GM15510 (cell line): ENCODE measurements around the gene RYR3.

Experiments used
- POLR2A ChIP-seq: IDR thresholded peaks from 3 replicates; pipeline ENCODE4 v1.6.1; 2011; ENCODE audit warnings: borderline replicate concordance; ENCODE audit not compliant: insufficient read length; ENCODE audit errors: extremely low read depth

RYR3 gene

DNA sequence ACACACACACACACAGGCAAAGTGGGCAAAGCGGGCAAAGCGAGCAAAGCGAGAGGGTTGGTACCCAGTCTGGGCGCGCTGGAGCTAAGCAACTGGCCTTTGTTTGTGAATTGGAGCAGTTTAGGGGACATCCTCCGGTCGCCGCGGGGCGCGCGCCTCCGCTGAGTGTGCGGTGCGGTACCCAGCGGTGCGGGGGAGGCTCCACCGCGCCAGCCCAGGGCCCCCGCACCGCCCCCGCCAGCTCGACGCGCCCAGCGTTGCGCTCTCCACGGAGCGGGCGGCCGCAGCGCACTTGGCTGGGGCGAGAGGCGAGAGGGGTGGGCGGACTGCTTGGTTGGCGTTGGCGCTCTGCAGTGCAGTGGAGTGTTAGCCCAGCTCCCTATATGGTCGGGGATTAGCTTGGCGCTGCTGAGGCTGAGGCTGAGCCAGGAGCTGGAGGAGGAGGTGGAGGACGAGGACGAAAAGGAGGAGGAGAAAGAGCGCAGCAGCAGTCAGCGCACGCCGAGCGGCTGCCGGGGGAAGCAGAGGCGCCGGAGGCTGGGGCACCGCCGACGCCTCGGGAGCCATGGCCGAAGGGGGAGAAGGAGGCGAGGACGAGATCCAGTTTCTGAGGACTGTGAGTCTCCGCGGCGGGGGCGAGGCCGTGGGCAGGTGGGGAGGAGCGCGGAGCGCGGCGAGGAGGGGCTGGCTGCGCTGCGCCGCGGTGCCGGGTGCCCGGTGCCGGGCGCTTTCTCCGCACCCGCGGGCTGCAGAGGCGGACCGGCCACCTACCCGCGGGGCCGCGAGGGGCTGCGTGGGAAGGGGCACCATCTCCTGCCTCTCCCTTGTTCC is at the start of gene RYR3:
Gene RYR3 (plus strand): TSS at position 487 of the 831 bp plus-strand sequence. CDS start 79 bp downstream, at position 566.
- no peak for TF ChIP-seq POLR2A

GRCh38 chr15:33262306-33262705 is 48.5 kb upstream of the RYR3 start:
- TF ChIP-seq POLR2A: no peak

DNA sequence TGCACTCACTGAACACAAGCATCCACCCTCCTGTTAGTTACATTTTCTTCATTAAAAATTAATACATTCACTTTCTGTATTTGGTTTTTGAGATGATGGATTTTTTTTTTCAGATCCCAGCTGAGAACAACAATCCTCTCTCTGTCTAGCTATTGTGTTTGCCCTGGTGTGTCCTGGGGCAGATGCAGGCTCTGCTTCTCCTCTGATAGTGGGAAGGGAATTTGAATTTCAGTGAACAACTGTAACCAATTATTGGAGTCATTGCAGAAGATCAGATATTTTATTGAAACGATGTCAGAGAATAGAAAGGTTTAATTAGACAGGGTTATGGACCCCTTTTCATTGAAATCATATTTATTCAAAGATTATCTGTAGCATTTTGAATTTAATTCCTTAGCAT is 33.1 kb upstream of the RYR3 start:
- no peak for TF ChIP-seq POLR2A

DNA sequence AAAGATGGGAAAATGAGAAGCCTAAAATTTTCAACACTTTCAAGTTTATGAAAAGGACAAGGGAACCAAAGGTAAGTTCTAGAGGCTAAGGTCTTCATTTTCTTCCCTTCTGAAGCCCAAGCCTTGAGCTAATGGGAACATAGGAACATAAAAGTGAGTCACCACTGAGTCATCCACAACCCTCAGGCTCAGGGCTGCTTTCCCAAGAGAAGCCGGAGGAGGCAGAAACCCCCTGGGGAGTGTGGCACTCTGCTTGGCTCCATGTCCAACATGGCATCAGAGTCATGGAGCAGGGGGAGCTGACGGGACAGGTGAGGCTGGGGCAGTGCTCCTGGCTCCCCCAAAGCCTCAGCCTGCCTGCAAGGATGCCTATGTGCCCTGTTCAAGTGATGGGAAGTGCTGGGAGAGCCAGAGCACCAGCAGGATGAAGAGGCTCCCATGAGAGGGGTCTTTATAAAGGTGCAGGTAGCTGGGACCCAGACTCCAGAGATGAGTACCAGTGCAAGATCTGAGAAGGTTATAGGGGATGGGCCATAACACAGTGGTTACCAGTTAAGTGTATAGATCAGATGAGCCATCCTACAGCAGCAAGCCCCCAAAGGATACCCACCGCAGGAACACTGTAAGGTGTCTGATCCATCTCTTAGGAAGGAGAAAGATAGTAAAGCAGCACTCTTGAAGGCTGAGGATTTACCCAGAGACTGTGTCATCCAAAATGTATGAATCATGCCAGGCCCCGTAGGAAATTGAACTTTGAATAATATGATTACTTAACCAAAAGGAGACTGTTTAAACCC is 31.8 kb upstream of the RYR3 start:
- TF ChIP-seq POLR2A: no peak

GRCh38 chr15:33279613-33280205 is 31.1 kb upstream of the RYR3 start:
- no peak for TF ChIP-seq POLR2A

- TF ChIP-seq POLR2A: no peak
Observed at GRCh38 chr15:33282226-33283020, 28.3 kb upstream of the RYR3 start.

- no peak for TF ChIP-seq POLR2A
Observed at GRCh38 chr15:33283576-33283975, 27.2 kb upstream of the RYR3 start.

GRCh38 chr15:33284336-33284735 is 26.4 kb upstream of the RYR3 start:
- TF ChIP-seq POLR2A: no peak

GRCh38 chr15:33292717-33293307 is 18.0 kb upstream of the RYR3 start:
- TF ChIP-seq POLR2A: no peak

DNA sequence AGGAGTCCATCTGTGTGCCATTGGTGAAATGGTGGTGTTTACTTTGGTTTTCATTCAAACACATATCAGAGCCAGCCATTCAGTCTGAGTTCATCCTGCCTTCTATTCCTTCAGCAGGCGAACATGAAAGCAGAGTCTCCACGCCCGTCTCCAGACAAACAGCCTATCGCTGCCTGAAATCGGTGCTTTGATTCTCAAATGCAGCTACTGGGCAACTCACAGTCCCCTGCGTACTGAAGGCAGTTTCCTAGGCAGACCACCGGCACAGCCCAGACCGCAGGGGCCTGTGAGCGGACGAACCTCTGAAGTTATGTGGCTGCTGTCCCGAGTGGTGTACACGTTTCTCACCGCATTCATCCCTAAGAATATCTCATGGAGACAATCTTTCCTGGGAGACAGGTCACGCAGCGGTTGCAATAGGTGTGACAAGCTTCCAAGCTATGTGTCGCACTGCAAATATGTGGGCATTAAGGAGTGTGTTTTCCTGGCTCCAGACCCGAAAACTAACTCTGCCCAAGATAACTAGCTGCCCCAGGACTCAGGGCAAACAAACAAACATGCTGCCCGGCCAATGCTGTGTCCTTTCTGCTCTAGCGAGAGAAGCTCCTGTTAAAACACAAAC is 16.9 kb upstream of the RYR3 start:
- TF ChIP-seq POLR2A: no peak

DNA sequence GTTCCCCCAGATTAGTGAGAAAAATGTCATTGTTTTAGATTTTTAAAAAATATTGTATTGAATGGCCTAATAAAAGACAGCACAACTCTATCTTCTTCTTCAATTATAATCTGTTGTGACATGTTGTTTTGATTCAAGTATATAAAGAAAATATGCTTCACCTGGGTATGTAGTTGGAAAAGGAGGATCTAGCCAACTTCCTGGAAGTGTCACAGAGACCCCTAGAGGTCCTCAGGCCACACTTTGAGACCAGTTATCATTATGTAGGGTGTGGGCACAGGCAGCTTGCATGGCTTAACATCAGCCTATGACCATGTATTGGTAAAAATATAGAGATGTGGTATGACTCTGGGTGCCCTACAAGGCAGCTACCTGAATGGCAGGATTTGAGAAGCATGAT is 14.7 kb upstream of the RYR3 start:
- TF ChIP-seq POLR2A: no peak

DNA sequence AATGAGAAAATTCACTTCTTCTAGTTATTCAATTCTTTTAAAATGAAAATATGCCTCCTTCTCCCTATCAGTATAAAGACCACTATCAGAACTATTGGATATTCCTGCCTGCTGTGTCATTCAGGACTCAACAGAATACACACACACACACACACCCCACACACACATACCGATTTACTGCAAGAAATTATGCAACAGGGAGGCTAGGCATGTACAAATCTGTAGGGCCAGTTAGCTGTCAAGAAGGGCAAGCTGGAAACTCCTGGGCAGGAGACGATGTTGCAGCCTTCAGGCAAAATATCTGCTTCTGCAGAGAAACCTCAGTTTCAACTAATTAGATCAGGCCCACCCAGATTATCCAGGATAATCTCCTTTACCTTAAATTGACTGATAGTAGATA is 13.9 kb upstream of the RYR3 start:
- no peak for TF ChIP-seq POLR2A

GRCh38 chr15:33298631-33299030 is 12.1 kb upstream of the RYR3 start:
- TF ChIP-seq POLR2A: no peak

GRCh38 chr15:33304924-33305323 is 5.8 kb upstream of the RYR3 start:
- no peak for TF ChIP-seq POLR2A

- no peak for TF ChIP-seq POLR2A
Observed at GRCh38 chr15:33309602-33310276, 1.0 kb upstream of the RYR3 start.
